ENCODE data around the gene CHST1.

Gene CHST1

GRCh38 chr11:45607995-45608394 lies 57.4 kb downstream of the CHST1 start:
- no peak for DNase-seq (ENCODE audit: low read depth in 2 of 2)

GRCh38 chr11:45606514-45607281 lies 58.7 kb downstream of the CHST1 start:
- DNase-seq (ENCODE audit: low read depth in 2 of 2), result no peak

GRCh38 chr11:45605051-45605450 lies 60.4 kb downstream of the CHST1 start:
- no peak for DNase-seq (ENCODE audit: low read depth in 2 of 2)

DNA sequence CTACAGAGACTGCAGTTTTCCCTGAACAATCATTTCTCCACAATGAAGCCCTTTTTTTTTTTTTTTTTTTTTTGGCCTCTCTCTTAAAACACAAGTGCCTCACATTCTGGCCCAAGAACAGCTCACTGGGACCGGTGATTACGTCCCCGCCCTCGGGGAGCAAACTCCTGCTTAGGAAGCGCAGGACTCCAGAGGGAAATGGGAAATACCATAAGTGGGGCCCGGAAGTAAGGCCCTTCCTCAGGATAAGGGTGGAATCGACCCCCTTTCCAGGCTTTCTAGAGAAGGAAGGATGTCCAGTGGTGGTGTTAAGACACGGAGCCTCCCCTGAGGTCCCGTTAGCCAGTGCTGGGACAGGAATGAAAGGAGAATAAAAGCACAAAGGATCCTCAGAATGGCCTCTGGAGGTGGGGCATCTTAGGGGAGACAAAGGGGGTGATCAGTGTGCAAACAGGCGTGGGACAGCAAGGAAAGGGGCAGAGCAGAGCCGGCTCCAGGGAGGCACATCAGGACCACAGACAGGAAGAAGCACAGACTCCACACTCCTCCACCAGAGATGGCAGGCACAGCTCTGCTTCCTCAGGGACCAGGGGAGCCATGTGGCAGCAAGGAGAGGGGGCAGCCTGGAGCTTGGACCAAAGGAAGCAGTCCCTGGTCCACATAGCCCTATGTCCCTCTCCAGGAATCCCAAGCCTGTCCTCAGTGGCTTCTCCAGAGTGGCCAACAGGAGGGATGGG lies 61.3 kb downstream of the CHST1 start:
- DNase-seq (ENCODE audit: low read depth in 2 of 2), result no peak

DNA sequence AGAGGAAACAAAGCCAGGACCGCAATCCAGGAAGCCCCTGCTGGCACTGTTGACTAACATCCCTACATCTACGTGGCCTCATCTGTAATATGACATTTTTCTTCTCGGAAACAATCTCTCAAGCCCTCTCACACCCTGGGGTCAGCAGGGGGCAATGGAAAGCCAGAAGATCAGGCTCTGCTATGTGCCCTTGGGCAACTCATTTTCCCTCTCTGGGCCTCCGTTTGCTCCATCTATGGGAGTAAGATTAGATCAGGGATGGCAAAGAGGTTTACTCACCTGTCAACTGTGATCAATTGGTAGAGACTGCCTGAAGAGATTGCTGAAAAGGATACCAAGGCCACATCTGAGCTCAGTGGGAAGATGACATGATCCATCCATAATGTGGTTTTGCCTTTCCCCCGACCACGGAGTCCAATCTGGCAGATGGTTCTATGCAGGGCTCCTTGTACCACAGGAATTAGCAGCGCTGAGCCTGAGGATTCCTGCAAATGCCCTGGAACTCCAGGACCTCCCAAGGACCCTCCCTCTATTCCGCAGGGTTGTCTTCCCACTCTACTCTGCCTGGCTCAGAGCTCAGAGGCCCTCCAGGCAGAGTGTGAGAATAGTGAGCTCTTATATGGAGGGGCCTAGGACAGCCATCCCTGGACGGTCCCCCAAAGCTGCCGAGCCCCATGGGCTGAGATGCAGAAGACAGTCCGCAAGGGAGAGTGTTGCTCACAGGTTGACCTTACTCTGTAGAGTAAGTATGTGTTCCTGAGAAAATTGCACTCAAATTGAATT lies 66.1 kb downstream of the CHST1 start:
- no peak for DNase-seq (ENCODE audit: low read depth in 2 of 2)

Measured in stimulated activated CD4-positive, alpha-beta T cell treated with anti-CD3 and anti-CD28 coated beads, Interleukin-4, amount 100 ng/mL, for 48 hours (primary cell).